Measurements from ENCODE around the gene ECT2. TPM values are rescaled to one million over a fixed set of nuclear protein-coding genes. Genes with fewer than 3 reads are reported as not detected.

The ECT2 gene
- total RNA-seq, 1 experiment from 2014 or later, result 63.9 TPM

GRCh38 chr3:172782235-172782634, 31.7 kb downstream of the ECT2 start:
- DNase-seq (ENCODE audit: unreplicated experiment), result no peak
- BruUV-seq (replicated peaks), result no TSS peak
- Mint-ChIP-seq H3K9me3 (ENCODE audit: unreplicated experiment) (no peaks in the 10 kb centered on the region), H3K36me3 (ENCODE audit: insufficient read depth, unreplicated experiment) (peaks cover 25% of the 10 kb centered on the region), H3K27ac (ENCODE audit: low read depth, unreplicated experiment) (no peak overlapping the region), H3K4me3 (ENCODE audit: unreplicated experiment) (no peak overlapping the region), H3K4me1 (ENCODE audit: insufficient read depth, unreplicated experiment) (peaks cover 5% of the 10 kb centered on the region), H3K27me3 (ENCODE audit: insufficient read depth, unreplicated experiment) (no peaks in the 10 kb centered on the region)
- CTCF ChIA-PET, result no interaction called here
- TF ChIP-seq CTCF (IDR thresholded peaks at IDR 0.05; ENCODE audit: unreplicated experiment), result no peak
- intact Hi-C loops (cut with micrococcal nuclease), result no loop called here
- POLR2A ChIA-PET, result interaction anchor here (1.0 kb wide), 1 partner anchor 10 kb away, joined by 3 read pairs; no protein-coding TSS in a partner anchor

DNA sequence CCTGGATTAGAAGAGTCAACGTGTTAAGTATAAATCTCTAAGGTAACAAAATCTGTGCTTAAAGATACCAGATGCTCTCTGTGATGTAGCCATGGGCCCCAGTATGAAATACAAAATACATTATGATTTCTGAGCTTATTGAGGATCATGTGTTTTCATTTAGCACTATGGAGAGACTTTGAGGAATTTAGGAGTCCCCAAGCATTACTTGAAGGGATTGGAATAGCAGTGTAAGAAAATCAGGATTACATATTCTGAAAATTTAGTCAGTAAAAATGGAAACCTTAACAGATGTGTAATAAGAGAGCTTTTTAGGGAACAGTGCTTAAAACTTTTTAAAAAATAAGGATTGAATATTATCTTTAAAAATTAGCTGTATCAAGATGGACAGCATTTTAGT, 35.5 kb downstream of the ECT2 start:
- no peaks in the 10 kb centered on the region for H3K27me3 Mint-ChIP-seq (ENCODE audit: insufficient read depth, unreplicated experiment)
- no peak for TF ChIP-seq CTCF (IDR thresholded peaks at IDR 0.05; ENCODE audit: unreplicated experiment)
- CTCF ChIA-PET, result interaction anchor here (0.7 kb wide), 3 partner anchors 479 to 1717 kb away, joined by 3 to 4 read pairs (median 3); no protein-coding TSS in a partner anchor
- H3K36me3 Mint-ChIP-seq (ENCODE audit: insufficient read depth, unreplicated experiment), result peaks cover 49% of the 10 kb centered on the region
- H3K4me3 Mint-ChIP-seq (ENCODE audit: unreplicated experiment), result no peak overlapping the region
- no peak for DNase-seq (ENCODE audit: unreplicated experiment)
- intact Hi-C loops (cut with micrococcal nuclease), result no loop called here
- H3K27ac Mint-ChIP-seq (ENCODE audit: low read depth, unreplicated experiment), result no peak overlapping the region
- no TSS peak for BruUV-seq (replicated peaks)
- peaks cover 5% of the 10 kb centered on the region for H3K4me1 Mint-ChIP-seq (ENCODE audit: insufficient read depth, unreplicated experiment)
- POLR2A ChIA-PET, result no interaction called here
- no peaks in the 10 kb centered on the region for H3K9me3 Mint-ChIP-seq (ENCODE audit: unreplicated experiment)

DNA sequence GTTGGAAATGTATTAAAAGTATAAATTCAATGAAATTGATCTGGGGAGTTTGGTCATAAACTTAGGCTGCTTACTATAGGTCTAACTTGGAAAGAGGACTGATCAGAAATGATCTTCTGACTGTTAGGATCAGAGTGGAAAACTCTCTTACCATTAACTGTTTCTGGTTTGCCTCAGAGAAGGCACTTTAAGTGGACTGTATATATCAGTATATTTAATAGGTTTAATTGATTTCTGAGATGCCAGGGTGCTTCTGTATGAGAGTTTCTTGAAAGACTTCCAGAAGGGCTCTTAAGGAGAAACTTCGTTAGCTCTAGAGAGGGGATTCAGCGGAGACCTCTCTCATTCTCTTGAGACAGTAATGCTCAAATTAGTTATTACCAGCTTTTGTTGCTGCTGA, 36.5 kb downstream of the ECT2 start:
- H3K36me3 Mint-ChIP-seq (ENCODE audit: insufficient read depth, unreplicated experiment), result peaks cover 58% of the 10 kb centered on the region
- no peak for DNase-seq (ENCODE audit: unreplicated experiment)
- intact Hi-C loops (cut with micrococcal nuclease), result no loop called here
- TF ChIP-seq CTCF (IDR thresholded peaks at IDR 0.05; ENCODE audit: unreplicated experiment), result no peak
- H3K9me3 Mint-ChIP-seq (ENCODE audit: unreplicated experiment), result no peaks in the 10 kb centered on the region
- no TSS peak for BruUV-seq (replicated peaks)
- H3K27ac Mint-ChIP-seq (ENCODE audit: low read depth, unreplicated experiment), result no peak overlapping the region
- no peaks in the 10 kb centered on the region for H3K27me3 Mint-ChIP-seq (ENCODE audit: insufficient read depth, unreplicated experiment)
- no peak overlapping the region for H3K4me3 Mint-ChIP-seq (ENCODE audit: unreplicated experiment)
- H3K4me1 Mint-ChIP-seq (ENCODE audit: insufficient read depth, unreplicated experiment), result peaks cover 5% of the 10 kb centered on the region
- POLR2A ChIA-PET, result interaction anchor here (0.6 kb wide), 1 partner anchor 76 kb away, joined by 3 read pairs; the partner anchor contains the start of gene NCEH1
- CTCF ChIA-PET, result no interaction called here

- Mint-ChIP-seq H3K27ac (ENCODE audit: low read depth, unreplicated experiment) (no peak overlapping the region), H3K36me3 (ENCODE audit: insufficient read depth, unreplicated experiment) (peaks cover 63% of the 10 kb centered on the region), H3K4me1 (ENCODE audit: insufficient read depth, unreplicated experiment) (peaks cover under 1% of the 10 kb centered on the region), H3K27me3 (ENCODE audit: insufficient read depth, unreplicated experiment) (no peaks in the 10 kb centered on the region), H3K4me3 (ENCODE audit: unreplicated experiment) (no peak overlapping the region), H3K9me3 (ENCODE audit: unreplicated experiment) (no peaks in the 10 kb centered on the region)
- DNase-seq (ENCODE audit: unreplicated experiment), result no peak
- ChIA-PET CTCF (no interaction called here), POLR2A (interaction anchor here (0.6 kb wide), 2 partner anchors 15 to 77 kb away, joined by 3 read pairs; partner anchors contain the start of gene NCEH1)
- no TSS peak for BruUV-seq (replicated peaks)
- intact Hi-C loops (cut with micrococcal nuclease), result no loop called here
- no peak for TF ChIP-seq CTCF (IDR thresholded peaks at IDR 0.05; ENCODE audit: unreplicated experiment)
These were observed 37.2 kb downstream of the ECT2 start for GRCh38 chr3:172787746-172788145.
